ENCODE results near the gene SLC6A6.

DNA sequence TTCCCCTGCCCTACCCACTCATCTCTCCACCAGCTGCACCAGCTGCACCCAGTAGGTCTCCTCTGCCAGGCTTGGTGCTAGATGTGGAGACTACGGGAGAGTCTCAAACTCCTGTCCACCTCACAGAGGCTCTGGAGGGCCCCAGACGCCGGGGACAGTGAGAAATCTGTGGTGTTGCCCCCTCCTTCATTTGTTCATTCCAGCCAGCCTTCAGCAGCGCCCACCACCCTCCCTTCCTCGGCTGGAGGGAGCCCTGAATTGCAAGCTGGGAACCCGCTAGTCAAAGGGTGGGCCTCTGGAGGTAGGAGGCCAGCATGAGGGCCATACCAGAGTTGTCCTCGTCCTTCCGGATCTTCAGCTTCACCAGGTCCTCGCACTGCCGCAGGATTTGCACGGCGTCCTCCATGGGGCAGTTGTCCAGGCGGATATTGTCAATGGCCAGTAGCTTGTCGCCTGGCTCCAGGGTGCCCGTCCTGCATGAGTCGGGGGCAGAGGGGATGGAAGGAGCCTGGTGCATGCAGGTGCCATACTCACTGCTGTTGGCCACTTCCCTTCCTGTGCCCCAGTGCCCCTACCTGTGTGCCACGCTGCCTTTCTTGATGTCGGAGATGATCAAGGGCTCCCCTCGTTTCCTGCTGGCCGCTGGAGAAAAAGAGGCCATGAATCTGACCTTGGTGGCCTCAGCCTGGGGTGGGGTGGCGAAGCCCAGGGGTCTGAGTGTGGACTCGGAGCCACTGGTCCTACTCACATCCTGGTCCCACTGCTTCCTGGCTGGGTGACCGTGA lies 108.6 kb downstream of the SLC6A6 start:
- TF ChIP-seq POLR2A (IDR thresholded peaks at IDR 0.05; ENCODE audit: low read depth, low read length) (no peak), TAF1 (IDR thresholded peaks at IDR 0.05; ENCODE audit: low read depth, low read length) (no peak), POLR2AphosphoS5 (IDR thresholded peaks at IDR 0.05; ENCODE audit: low read depth, low read length) (no peak)
